Cortex of kidney (tissue), 1 donor: ENCODE measurements around the gene AKR1C3.
"Not testable (repeated sequence)": the region's sequence is repeated elsewhere in the genome, so short reads cannot be mapped to it uniquely, and the experiment has no call there.

Source experiments
- DNase-seq: peaks from one replicate; lab custom pipeline; 2025; lab: John Stamatoyannopoulos, UW

AKR1C3 gene

GRCh38 chr10:5094265-5095205 is at the start of gene AKR1C3:
TSS of gene AKR1C3 (plus strand) at chr10:5094414. CDS start at chr10:5094445, 31 bp downstream.
- no peak for DNase-seq

- DNase-seq, result no peak
These were observed 49.1 kb upstream of the AKR1C3 start for GRCh38 chr10:5045095-5045494.

GRCh38 chr10:5046410-5046809 is 47.8 kb upstream of the AKR1C3 start:
- no peak for DNase-seq

GRCh38 chr10:5047055-5047454 is 47.2 kb upstream of the AKR1C3 start:
- DNase-seq, result not testable (repeated sequence)

- no peak for DNase-seq
These were observed 46.1 kb upstream of the AKR1C3 start for GRCh38 chr10:5047912-5048628.

- not testable (repeated sequence) for DNase-seq
These were observed 41.2 kb upstream of the AKR1C3 start for GRCh38 chr10:5052951-5053500.

GRCh38 chr10:5054831-5055230 is 39.4 kb upstream of the AKR1C3 start:
- DNase-seq, result not testable (repeated sequence)

GRCh38 chr10:5059267-5059666 is 34.9 kb upstream of the AKR1C3 start:
- DNase-seq, result not testable (repeated sequence)

- DNase-seq, result not testable (repeated sequence)
These were observed 33.4 kb upstream of the AKR1C3 start for GRCh38 chr10:5060791-5061190.

GRCh38 chr10:5064656-5065055 is 29.6 kb upstream of the AKR1C3 start:
- DNase-seq, result no peak

- DNase-seq, result no peak
These were observed 25.8 kb upstream of the AKR1C3 start for GRCh38 chr10:5068274-5068984.

- DNase-seq, result no peak
These were observed 23.4 kb upstream of the AKR1C3 start for GRCh38 chr10:5070648-5071410.

- no peak for DNase-seq
These were observed 22.6 kb upstream of the AKR1C3 start for GRCh38 chr10:5071411-5072198.

- no peak for DNase-seq
These were observed 20.6 kb upstream of the AKR1C3 start for GRCh38 chr10:5073659-5074058.

- no peak for DNase-seq
These were observed 17.6 kb upstream of the AKR1C3 start for GRCh38 chr10:5076615-5077014.

- DNase-seq, result no peak
These were observed 15.6 kb upstream of the AKR1C3 start for GRCh38 chr10:5078547-5079180.

- no peak for DNase-seq
These were observed 14.8 kb upstream of the AKR1C3 start for GRCh38 chr10:5079306-5079830.

GRCh38 chr10:5079836-5080235 is 14.4 kb upstream of the AKR1C3 start:
- no peak for DNase-seq

- DNase-seq, result no peak
These were observed 13.1 kb upstream of the AKR1C3 start for GRCh38 chr10:5081091-5081490.
